ENCODE measurements around the gene MKLN1.
"Not testable (repeated sequence)": the region's sequence is repeated elsewhere in the genome, so short reads cannot be mapped to it uniquely, and the experiment has no call there.

DNA sequence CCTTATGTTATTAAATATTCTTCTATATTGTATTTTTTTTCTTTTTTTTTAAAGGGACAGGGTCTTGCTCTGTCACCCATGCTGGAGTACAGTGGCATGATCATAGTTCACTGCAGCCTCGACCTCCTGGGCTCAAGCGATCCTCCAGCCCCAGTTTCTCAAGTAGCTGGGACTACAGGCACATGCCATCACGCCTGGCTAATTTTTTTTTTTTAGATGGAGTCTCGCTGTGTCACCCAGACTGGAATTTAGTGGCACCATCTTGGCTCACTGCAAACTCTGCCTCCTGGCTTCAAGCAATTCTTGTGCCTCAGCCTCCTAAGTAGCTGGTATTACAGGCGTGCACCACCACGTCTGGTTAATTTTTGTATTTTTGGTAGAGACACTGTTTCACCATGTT is 5.1 kb downstream of the MKLN1 start:
- TF ChIP-seq, protein P1, sequence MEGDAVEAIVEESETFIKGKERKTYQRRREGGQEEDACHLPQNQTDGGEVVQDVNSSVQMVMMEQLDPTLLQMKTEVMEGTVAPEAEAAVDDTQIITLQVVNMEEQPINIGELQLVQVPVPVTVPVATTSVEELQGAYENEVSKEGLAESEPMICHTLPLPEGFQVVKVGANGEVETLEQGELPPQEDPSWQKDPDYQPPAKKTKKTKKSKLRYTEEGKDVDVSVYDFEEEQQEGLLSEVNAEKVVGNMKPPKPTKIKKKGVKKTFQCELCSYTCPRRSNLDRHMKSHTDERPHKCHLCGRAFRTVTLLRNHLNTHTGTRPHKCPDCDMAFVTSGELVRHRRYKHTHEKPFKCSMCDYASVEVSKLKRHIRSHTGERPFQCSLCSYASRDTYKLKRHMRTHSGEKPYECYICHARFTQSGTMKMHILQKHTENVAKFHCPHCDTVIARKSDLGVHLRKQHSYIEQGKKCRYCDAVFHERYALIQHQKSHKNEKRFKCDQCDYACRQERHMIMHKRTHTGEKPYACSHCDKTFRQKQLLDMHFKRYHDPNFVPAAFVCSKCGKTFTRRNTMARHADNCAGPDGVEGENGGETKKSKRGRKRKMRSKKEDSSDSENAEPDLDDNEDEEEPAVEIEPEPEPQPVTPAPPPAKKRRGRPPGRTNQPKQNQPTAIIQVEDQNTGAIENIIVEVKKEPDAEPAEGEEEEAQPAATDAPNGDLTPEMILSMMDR (conservative IDR thresholded peaks at IDR 0.05; ENCODE audit: low read depth, low read length), result not testable (repeated sequence)
- not testable (repeated sequence) for TF ChIP-seq POLR2A (IDR thresholded peaks at IDR 0.05; ENCODE audit: low read depth, low read length); RAD21 (IDR thresholded peaks at IDR 0.05; ENCODE audit: low read length); MXI1 (IDR thresholded peaks at IDR 0.05; ENCODE audit: borderline replicate concordance, low read depth, low read length); RFX5 (IDR thresholded peaks at IDR 0.05; ENCODE audit: low read depth, low read length); BHLHE40 (IDR thresholded peaks at IDR 0.05; ENCODE audit: low read depth, low read length); SMC3 (IDR thresholded peaks at IDR 0.05; ENCODE audit: low read depth, low read length); CEBPB (IDR thresholded peaks at IDR 0.05; ENCODE audit: low read depth, low read length); FOS (IDR thresholded peaks at IDR 0.05; ENCODE audit: low read depth, low read length); RCOR1 (IDR thresholded peaks at IDR 0.05; ENCODE audit: insufficient replicate concordance, low read length); MAZ (IDR thresholded peaks at IDR 0.05; ENCODE audit: borderline replicate concordance, low read depth, low read length)
- TF ChIP-seq, protein P2, sequence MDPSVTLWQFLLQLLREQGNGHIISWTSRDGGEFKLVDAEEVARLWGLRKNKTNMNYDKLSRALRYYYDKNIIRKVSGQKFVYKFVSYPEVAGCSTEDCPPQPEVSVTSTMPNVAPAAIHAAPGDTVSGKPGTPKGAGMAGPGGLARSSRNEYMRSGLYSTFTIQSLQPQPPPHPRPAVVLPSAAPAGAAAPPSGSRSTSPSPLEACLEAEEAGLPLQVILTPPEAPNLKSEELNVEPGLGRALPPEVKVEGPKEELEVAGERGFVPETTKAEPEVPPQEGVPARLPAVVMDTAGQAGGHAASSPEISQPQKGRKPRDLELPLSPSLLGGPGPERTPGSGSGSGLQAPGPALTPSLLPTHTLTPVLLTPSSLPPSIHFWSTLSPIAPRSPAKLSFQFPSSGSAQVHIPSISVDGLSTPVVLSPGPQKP (IDR thresholded peaks at IDR 0.05; ENCODE audit: borderline replicate concordance, low read depth, low read length), result not testable (repeated sequence)
- TF ChIP-seq, protein P3, sequence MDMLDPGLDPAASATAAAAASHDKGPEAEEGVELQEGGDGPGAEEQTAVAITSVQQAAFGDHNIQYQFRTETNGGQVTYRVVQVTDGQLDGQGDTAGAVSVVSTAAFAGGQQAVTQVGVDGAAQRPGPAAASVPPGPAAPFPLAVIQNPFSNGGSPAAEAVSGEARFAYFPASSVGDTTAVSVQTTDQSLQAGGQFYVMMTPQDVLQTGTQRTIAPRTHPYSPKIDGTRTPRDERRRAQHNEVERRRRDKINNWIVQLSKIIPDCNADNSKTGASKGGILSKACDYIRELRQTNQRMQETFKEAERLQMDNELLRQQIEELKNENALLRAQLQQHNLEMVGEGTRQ (IDR thresholded peaks at IDR 0.05; ENCODE audit: low read depth, low read length), result not testable (repeated sequence)
